ENCODE data around the gene TTC7B. TPM values are rescaled to one million over a fixed set of nuclear protein-coding genes. Genes with fewer than 3 reads are reported as not detected.

The TTC7B gene
- total and polyA plus RNA-seq, 10 of the 15 experiments (the other 5 are each of a cell fraction or from before 2014, with no cell fraction given) = under 0.01 to 1.1 (median 0.26) TPM; not detected in 2

DNA sequence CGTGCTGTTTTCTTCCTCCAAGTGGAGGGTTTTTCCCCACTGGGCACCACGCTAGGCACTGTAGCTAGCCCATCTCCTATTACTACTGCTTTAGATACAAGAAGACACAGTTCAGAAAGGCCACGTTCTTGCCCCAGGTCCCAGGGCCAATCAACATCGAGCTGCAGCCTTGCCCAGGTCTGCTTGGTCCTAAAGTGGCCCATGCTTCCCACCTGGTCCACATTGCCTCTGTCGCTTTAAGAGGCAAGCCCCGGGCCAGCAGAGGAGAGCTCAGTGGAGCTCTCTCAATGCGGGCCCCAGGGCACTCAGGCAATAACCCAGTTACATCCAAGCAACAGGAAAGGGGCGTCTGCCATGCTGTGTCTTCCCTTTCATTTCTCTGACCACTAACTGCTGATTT, 271.3 kb downstream of the TTC7B start:
- Histone ChIP-seq H3K36me3 (ENCODE audit: control insufficient read depth in 2 of 2, insufficient read depth in 2 of 2, low read length in 1 of 2) (no peaks in the 10 kb centered on the region), H2AFZ (ENCODE audit: control insufficient read depth, low read depth, low read length) (no peak overlapping the region), H3K9me3 (replicated peaks; ENCODE audit: control insufficient read depth, insufficient read depth, low read length) (no peaks in the 10 kb centered on the region), H3K27me3 (replicated peaks in 1 of 2; ENCODE audit: control insufficient read depth in 2 of 2, insufficient read depth in 2 of 2, low read length in 1 of 2) (peaks cover 0 to 4% of the 10 kb centered on the region in 2 experiments; a peak in 3 of 4 replicates), H3K4me1 (ENCODE audit: control insufficient read depth, insufficient read depth, low read length) (no peaks in the 10 kb centered on the region), H3K4me2 (ENCODE audit: control insufficient read depth, insufficient read depth) (no peak overlapping the region), H3K79me2 (ENCODE audit: control insufficient read depth, insufficient read depth, low read length) (no peaks in the 10 kb centered on the region), H3K4me3 (no peak overlapping the region), H3K9ac (ENCODE audit: control insufficient read depth, insufficient read depth, low read length) (no peak overlapping the region), H4K20me1 (ENCODE audit: control insufficient read depth, insufficient read depth) (no peaks in the 10 kb centered on the region), H3K27ac (ENCODE audit: control insufficient read depth, insufficient read depth) (no peak overlapping the region)
- ChIA-PET CTCF (no interaction called here), RAD21 (ENCODE audit: unreplicated experiment) (no interaction called here), POLR2A (no interaction called here), SMC1A (ENCODE audit: uncharacterized antibody, unreplicated experiment) (no interaction called here)
- no TSS peak for BruUV-seq (replicated peaks)
- in situ Hi-C loops (cut with MboI) = no loop called here
- no peak for DNase-seq (ENCODE audit: low read depth, low spot score)
- no peak for ATAC-seq
- WGBS (ENCODE audit: insufficient coverage, insufficient replicate concordance, low lambda C conversion rate, missing lambda C conversion rate) = 2% methylated on average over 8 of the region's 8 CpGs
- intact Hi-C loops (cut with micrococcal nuclease; ENCODE audit: unreplicated experiment) = no loop called here
- no peak for FAIRE-seq
- TF ChIP-seq SPI1 (IDR thresholded peaks at IDR 0.05; ENCODE audit: borderline replicate concordance, insufficient read depth, low read depth, low read length) (no peak), HSF1 (IDR thresholded peaks at IDR 0.05; ENCODE audit: low read depth, low read length) (no peak), BCL11A (IDR thresholded peaks at IDR 0.05; ENCODE audit: low read depth, low read length) (no peak), SMC3 (IDR thresholded peaks at IDR 0.05; ENCODE audit: borderline replicate concordance, low read length) (no peak), KLF5 (IDR thresholded peaks at IDR 0.05; ENCODE audit: partially characterized antibody) (no peak), EP300 (IDR thresholded peaks at IDR 0.05; ENCODE audit: borderline replicate concordance in 1 of 2, control insufficient read depth in 1 of 2, low read depth in 2 of 2, low read length in 2 of 2) (no peak), TCF3 (IDR thresholded peaks at IDR 0.05; ENCODE audit: borderline replicate concordance, insufficient read depth, low read depth, low read length) (no peak), EZH2 (IDR thresholded peaks at IDR 0.05; ENCODE audit: borderline replicate concordance, control insufficient read depth, low read depth, low read length) (no peak), E2F4 (IDR thresholded peaks at IDR 0.05; ENCODE audit: low read depth, low read length) (no peak), IKZF2 (IDR thresholded peaks at IDR 0.05) (no peak), RB1 (IDR thresholded peaks at IDR 0.05; ENCODE audit: borderline replicate concordance) (no peak), SIN3A (IDR thresholded peaks at IDR 0.05; ENCODE audit: low read depth, low read length) (no peak), HDAC2 (IDR thresholded peaks at IDR 0.05) (no peak), GATAD2B (conservative IDR thresholded peaks at IDR 0.05; ENCODE audit: low read depth) (no peak), ZNF592 (IDR thresholded peaks at IDR 0.05) (no peak), MYB (IDR thresholded peaks at IDR 0.05; ENCODE audit: borderline replicate concordance, low read depth, low read length) (no peak)
- TF ChIP-seq, protein P1, sequence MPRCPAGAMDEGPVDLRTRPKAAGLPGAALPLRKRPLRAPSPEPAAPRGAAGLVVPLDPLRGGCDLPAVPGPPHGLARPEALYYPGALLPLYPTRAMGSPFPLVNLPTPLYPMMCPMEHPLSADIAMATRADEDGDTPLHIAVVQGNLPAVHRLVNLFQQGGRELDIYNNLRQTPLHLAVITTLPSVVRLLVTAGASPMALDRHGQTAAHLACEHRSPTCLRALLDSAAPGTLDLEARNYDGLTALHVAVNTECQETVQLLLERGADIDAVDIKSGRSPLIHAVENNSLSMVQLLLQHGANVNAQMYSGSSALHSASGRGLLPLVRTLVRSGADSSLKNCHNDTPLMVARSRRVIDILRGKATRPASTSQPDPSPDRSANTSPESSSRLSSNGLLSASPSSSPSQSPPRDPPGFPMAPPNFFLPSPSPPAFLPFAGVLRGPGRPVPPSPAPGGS (IDR thresholded peaks at IDR 0.05; ENCODE audit: borderline replicate concordance, insufficient read depth, low read depth, low read length, poor library complexity, severe bottlenecking) = no peak
